HG02938 (cell line): Measurements from ENCODE around the gene LIMS2.

Source experiments
- ATAC-seq: cut with Tn5 transposase; IDR thresholded peaks from one replicate; pipeline ENCODE4 v1.9.1; 2021; ENCODE audit warnings: mild to moderate bottlenecking, moderate library complexity; ENCODE audit not compliant: unreplicated experiment

LIMS2 gene

DNA sequence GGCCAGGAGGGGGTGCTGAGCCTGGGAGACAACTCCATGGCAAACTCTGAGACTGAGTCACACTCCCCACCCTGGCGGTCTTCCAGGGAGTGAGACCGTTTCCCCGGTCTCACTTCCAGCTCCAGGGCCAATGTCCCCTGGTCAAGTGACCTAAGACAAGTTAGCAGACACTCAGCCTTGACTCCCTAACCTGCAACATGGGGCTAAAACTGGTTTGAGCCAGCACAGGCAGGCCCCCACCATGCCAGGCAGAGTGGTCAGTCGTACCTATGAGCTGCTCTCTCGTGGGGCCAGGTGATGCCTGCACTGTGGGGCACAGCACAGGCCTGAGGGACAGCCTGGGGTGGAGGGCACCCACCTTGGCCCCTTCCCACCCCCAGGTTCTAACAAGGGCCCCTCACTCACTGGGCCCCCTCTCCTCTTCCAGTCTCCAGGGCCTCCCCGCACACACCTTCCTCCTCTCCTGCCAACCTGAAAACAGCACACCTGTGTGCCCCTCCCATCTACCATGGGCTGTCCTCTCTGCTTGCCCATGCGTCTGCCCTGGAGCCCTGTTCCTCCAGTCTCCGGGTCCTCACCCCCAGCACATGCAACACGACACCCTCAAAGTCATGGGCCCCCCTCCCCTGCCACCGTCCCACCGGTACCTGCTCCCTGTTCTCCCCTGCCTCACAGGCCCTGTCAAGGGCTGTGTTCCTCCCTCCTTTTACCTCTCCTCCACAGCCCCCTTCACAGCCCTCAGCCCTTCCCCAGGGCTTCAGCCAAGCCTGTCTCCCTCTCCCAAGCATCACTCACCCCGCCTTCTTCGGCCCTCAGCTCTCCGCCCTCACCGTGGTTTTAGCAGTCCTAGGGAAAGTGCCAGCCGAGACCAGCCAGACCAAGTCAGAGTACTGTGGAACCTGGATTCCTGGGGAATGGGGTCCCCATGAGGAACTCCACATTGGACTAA lies 27.8 kb downstream of the LIMS2 start:
- no peak for ATAC-seq

DNA sequence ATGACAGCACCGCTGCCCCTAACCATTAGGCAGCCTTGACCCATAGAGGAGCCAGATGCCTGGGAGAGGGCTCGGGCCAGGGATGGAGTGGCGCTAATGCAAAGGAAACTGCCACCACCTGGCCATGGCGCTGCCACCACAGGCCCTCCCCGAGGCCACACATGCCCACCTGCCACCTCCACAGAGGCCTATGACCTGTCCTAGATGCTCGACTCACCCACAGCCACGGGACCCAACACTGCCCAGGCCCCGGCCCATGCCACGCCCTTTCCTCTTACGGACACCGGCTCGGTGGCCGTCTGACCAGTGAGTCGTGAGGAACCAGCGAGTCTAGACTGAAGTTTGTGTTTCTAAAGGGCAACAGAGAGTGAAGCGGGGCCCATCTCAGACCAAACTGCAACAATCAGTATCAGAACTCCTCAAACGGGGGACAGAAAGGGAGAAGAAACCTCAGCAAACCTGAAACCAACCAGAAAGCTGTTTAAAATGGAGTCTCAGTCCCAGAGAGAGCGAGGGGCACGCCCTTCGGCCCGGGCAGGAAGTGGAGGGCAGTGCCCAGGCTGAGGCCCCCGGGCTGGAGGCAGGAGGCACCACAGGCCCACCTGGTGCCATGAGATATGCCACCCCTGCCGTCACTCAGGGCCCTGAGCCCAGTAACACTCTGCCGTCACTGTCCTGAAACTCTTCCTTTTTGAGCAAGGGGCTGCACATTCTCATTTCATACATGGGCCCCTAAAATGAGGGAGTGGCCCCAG lies 28.7 kb downstream of the LIMS2 start:
- no peak for ATAC-seq

DNA sequence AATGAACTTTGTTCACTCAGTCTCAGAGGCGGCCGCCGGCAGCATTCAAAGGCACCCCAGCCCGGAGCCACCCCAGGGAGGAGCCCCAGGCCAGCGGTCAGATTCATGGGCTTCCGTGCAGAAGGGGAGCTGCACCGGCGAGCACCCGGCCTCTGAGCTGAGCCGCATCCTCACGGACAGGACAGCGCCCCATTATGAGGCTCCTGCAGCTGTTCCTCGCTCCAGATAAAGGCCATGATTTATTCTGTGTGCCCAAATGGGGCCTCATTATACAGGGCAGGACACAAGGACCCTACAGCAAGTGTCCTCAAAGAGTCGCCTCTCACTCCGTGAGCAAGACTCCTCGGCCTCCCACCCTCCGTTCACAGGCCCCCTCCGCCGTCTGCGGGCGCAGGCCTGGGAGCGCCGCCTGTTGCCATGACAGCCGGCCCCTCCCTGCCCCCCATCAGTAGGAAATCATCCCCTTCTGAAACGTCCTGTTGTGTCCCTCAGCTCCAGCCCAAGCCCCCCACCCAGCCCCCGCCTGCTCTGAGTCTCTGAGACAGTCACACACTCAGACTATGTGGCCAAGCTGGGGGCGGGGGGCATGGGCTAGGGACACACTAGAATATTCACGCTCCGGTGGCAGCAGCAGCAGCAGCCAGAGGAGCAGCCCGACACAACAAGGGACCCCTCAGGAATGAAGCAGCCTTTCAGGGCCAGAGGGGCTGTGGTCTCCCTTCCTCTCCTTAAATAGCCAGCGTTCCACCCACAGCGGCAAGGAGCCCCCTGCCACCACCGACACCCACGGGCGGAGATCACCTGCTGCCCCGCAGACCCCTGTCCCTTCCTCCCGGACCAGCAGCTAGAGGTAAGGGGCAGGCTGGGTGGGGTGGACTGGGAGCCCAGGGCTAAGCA lies 29.7 kb downstream of the LIMS2 start, which contains the start of gene GPR17:
Gene GPR17, plus strand, starts transcription at position 759 of the 897 bp plus-strand sequence. CDS start 4,583 bp downstream, outside the sequence.
- ATAC-seq, result no peak

DNA sequence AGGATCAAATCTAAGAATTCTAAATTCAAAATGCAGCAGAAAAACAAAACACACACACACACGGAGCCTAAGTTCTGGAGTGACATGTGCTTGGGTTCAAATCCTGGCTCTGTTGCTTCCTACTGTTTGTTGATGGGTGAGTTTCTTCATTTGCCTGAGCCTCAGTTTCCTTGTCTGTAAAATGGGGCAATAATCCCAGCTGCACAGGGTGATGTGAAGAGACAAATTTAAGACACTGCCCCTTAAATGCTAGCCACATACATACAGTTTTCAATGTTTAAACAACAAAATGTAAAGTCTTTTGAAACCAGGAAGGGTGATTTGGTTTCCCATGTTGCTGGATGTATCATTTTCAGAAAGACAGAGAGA lies 30.3 kb downstream of the LIMS2 start:
- no peak for ATAC-seq

DNA sequence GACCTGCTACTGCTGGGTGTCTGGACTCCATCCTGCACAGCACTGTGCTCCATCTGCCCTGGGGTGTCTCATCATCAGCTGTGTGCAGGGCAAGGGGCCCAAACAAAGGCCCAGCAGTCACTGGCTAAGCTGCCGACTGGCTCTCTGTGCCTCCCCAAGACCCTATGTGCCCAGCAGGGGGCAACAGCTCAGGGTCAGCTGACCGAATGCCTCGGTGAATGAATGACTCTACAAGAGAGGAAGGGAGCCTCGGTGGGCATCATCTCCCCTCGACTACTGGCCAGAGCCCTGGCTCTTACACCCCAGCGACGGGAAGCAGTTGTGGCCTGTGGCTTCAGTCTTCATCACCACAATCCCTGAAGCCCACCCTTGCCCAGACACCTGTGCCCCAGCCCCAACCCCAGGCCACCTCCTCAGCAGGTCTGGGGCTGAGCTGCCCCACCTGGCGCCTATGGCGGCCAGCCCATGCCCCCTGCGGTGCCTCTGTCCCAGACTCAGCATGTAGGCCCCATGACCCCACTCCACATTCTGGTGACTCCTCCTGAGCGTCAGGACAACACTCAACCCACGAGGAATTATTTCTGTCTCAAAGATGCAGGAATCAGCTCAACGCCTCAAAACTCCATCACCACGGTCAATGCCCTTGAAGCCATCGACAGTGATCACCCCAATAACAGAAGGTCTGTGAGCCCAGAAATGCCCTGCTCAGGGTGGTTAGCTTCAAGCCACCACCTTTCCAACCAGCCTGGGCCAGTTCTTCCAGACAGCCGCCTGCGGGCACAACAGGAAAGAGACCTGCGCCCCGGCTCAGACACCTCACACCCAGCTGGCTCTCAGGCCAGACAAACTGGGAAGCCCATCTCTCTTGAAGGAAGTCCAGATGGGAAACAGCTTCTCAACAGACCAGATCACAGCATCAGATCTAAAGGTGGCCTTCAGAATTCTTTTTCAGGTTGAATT lies 31.0 kb downstream of the LIMS2 start:
- ATAC-seq, result no peak

DNA sequence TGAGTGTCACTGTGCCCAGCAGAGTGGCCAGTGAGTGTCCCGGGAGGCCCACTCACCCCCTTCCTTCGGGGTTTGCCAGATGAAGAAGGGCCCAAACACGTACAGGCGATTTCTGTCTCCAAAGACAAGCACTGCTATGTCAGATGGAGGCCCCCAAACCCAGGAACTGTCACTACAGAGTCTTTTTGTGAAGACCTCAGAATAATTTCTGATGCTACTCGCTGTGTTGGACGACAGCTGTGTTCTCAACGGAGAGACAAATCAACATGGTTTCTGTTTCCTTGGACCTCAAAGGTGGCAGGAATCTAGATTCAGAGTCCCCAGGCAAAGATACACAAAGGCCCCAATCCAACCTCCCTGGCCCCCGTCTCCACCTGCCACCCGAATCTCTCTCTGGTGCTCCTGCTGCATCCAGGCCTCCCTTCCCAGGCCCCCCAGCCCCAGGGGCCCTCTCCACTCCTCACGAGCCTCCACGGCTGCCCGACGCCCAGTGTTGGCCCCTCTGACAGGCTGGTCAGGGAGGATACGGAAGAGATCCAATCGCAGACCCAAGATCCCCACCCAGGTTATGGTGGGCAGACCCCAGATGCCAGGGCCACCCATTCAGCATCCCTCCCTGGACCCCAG lies 31.8 kb downstream of the LIMS2 start:
- ATAC-seq, result no peak

DNA sequence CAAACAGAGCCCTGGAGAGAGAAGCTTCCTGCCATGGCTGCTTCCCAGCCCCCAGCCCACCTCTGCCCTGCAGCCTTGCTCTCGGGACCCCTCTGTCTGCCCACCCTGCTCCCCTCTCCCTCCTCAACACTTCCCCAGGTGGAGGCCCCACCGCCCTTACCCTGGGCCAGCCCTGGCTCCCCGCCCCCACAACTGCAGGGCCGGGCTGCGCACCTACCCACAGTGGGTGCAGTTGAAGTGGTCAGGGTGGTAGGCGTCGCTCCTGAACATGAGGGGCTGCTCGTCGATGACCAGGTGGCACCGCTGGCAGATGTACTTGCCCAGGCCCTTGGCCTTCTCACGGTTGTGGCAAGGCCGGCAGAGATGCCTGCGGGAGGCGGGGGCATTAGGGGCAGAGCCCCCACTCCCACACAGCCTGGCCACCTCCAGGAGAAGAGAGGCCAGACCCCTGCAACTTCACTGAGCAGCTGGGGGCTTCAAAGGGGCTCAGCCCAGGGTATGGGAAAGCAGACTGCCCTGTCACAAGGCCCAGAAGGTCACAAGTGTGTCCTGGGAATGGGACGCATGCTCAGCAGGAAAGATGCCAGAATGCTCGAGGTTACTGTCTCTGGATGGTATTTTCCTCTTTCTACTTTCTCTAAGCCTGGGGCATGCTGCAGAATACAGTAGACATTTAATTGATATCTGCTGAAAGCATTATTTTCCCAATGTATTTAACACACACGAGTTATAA lies 32.5 kb downstream of the LIMS2 start:
- ATAC-seq, result no peak

DNA sequence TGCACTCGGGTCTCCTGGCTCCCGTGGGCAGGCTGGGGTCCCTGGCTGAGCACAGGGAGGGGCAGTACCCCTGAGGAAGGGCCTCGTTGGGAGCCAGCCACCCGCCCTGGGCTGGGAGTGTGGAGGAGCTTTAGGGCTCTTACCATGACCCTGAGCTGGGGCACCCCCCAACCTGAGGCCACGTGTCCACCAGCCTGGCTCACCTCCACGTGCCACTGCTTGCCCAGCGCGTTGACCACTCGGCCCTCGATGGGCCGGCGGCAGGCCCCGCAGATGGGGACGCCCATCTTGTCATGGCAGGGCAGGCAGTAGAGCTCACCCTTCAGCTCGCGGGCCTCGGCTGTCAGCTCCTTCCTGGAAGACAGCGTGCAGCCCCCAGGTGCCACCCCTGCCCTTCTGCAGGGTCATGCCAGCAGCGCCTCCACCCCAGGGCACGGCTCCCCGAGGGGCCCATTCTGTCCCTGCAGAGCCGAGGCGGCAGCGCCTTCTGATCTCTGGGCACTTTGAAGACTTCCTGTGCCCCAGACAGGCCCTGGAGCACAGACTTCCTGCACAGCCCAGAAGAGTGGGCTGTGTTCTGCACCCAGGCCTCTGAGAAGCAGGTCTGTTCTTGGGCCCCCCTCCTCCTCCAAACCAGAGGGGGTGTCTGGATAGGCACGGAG lies 33.4 kb downstream of the LIMS2 start:
- no peak for ATAC-seq

DNA sequence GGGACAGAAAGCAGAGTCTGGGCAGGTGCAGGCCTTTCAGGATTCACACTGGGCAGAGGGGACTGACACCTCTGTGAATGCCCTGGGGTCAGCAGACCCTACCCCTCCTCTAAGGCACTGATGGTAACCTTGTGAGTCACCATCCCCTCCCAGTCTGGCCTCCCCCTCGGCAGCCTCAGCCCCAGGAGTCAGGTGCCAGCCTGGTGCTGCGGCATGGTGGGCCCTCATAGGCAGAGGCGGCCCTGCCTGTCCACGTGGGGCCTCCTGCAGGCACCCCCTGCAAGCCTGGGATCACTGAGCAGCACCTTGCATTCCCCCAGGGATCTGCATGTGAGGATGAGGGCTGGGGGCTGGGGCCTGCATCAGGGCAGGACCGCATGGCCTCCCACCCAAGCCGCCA lies 34.2 kb downstream of the LIMS2 start:
- ATAC-seq, result no peak

DNA sequence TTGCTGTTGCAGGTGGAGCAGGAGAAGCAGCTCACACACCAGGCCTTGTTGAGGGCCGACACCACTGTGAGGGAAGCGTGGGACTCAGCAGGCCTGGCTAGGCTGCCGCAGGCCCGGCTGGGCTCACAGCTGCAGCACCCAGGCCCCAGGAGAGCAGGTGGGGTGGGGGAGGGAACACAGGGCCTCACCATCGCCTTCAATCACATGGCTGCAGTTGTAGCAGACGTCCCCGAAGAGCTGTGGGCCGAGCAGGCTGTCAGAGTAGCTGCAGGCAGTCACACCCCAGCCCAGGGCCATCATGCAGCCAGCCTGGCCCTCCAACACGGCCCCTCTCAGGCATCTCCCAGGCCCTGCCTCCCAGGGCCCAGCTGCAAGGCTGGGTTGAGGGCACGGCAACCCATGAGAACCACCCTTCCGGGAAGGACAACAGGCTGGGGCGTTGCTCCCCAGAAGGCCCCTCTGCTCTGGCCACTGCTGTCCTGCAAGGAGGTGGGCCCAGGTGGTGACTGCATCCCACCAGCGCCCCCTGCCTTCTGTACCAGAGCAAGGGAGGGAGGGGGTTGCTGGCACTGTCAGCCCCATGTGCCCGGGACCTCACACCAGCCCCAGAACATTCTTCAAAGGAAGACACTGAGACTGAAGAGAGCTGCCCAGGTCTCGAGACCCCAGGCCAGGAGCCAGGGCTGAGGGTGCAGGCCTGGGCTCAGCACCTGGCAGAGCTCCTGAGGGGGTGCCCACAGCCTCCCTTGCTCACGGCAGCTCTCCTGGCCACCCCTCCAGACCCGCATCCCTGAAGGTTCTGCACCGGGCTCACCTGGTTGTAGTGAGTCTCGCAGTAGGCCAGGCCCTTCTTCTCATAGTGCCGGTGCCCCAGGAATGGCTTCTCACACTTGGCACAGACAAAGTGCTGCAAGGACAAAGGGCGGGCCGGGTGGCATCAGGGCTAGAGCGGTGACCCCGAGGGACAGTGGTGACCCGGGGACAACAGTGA lies 35.0 kb downstream of the LIMS2 start:
- ATAC-seq, result no peak

DNA sequence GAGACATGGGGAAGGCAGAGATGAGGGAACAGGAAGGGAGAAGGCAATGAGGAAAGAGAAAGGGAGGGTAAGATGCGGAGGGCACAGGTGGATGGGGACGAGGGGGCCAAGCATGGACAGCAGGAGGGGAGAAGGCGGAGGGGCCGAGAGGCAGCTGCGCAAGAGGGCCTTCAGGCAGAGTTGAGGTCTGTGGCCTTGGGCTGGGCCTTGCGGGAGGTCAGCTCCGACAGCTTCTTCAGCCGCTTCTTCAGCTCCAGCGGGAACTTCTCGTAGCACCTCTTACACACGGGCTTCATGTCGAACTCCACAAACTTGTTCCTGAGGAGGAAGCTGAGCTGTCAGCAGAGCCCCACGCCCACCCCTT lies 36.2 kb downstream of the LIMS2 start:
- no peak for ATAC-seq

DNA sequence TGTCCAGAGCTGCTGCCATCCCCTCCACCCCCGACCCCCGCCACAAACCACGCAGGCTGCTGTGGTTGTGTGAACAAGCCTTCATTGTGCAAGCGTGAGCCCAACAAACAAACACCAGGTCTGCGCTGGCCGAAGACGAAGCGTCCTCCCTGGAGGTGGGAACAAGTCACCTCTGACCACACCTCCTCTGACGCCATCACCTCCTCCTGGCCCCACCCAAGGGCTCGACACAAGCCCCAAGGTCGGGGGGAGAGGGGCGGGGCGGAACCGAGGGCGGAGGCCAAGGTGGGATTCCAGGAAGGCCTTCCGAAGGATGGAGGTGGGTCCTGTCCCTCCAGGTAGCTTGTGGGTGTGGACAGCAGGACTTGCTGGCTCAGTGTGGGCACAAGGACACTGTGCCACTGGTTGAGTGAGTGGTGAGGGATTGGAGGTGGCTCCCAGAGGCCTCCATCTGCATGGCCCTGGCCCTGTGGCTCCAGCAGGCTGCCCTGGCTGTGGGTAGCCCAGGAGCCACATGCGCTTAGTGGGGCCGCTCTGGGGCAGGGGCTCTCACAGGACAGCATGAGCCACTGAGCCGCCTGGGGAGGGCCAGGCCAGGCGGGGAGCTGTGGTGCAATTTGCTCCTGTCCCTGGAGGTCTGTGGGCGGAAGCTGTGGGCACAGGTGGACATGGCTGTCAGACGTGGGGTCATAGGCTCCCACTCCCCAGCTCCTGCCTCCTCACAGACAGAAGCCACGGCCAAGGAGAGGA lies 36.8 kb downstream of the LIMS2 start:
- ATAC-seq, result no peak

DNA sequence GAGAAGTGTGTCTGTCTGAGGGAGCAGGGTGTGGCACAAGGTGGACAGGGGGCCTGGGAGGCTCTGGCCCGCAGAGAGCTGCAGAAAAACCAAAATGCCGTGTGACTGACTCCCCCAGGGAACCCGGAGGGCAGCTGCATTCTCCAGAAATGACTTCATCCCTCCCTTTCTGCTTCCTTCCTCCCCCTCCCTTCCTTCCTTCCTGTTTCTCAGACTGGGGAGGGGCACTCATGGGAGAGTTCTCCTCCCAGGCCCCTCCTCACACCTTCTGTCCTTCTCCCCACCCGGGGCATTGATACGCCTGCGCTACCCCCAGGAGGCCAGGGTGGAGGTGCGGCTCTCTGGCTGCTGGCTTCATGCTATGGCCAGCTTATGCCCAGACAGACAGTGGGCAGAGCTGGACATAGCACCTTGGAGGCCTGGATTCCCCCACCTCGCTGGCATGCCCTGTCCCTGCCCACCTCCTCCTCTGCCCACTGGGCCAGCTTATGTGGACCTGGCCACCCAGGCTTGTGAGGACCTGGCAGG lies 37.5 kb downstream of the LIMS2 start:
- ATAC-seq, result no peak

DNA sequence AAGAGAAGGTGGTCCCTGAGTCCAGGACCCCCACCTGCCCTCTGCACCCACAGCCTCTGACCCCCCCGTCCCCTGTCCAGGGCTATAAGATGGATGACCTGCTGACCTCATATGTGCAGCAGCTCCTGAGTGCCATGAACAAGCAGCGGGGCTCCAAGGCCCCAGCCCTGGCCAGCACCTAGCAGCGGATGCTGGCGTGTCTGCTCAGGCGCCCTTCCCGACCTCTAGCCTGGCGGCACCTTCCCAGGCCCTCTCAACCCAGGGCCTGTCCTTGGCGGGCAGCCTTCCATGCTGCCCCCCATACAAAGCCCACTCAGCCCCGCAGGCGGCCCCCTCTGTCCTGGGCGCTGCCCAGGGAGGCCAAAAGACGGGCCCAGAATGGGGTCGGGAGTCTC lies 38.1 kb downstream of the LIMS2 start:
- ATAC-seq, result no peak

DNA sequence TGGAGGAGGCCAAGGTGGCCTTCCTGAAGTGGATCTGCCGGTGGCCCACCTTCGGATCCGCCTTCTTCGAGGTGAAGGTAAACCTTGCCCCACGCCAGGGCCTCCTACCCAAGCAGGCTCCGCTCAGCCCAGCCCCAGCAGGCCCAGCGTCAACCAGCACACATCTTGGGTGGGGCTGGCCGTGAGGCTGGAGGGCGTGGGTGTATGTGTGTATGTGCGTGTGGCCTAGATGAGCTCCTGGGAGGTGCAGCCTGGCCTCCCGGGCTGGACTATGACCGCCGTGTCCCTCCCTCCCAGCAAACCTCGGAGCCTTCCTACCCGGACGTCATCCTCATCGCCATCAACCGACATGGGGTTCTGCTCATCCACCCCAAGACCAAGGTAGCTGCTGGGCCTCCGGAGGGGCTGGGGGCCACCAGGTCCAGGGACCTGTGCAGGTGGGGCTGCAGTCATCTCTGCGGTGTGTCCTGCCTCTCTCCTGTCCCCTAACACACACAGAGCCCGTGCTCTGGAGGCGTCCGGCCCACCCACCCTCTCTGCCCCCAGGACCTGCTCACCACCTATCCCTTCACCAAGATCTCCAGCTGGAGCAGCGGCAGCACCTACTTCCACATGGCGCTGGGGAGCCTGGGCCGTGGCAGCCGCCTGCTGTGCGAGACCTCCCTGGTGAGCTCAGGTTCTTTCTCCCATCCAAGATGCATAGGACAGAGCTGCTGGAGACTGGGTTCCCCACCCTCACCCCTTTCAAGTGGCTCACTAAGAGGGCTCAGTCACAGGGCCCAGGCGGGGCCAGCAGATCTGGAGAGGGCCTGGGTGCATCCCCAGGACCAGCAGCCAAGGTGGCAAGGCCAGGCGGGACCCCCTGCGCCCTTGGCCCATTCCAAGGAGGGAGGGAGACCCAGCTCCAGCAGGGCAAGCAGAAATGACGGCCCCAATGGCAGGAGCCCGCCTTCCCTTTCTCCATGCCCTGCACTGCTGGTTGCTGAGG lies 38.8 kb downstream of the LIMS2 start:
- ATAC-seq, result no peak
